GM12892 (cell line): ENCODE data around the gene ITM2B.

Experiments
- DNase-seq: peaks from one replicate; pipeline ENCODE4 v3.0.0; 2011; ENCODE audit not compliant: insufficient read length
- FAIRE-seq: peaks from 2 replicates; lab custom pipeline; 2011; peaks lifted over from hg19 to GRCh38; lab: Jason Lieb, UNC
- POLR2A ChIP-seq: IDR thresholded peaks from 2 replicates; pipeline ENCODE4 v1.6.1; 2011; ENCODE audit warnings: low read depth, low read length, control low read depth
- POLR2AphosphoS5 ChIP-seq: IDR thresholded peaks from 2 replicates; pipeline ENCODE4 v1.6.1; 2011; ENCODE audit warnings: low read depth, low read length, control low read depth
- TAF1 ChIP-seq: IDR thresholded peaks from 2 replicates; pipeline ENCODE4 v1.6.1; 2011; ENCODE audit warnings: low read depth, mild to moderate bottlenecking, control low read depth, low read length, borderline replicate concordance

ITM2B gene

GRCh38 chr13:48318821-48319511 lies 86.0 kb downstream of the ITM2B start:
- TF ChIP-seq POLR2AphosphoS5 (no peak), TAF1 (no peak), POLR2A (no peak)
- DNase-seq: no peak
- FAIRE-seq: no peak
